Esophagus squamous epithelium (tissue), 4 donors: ENCODE data around the gene CNTNAP2.

Experiments
- CTCF ChIP-seq, 6 experiments: fragments of 450-650 bp in 4 of 6; fragments of 200-600 bp in 2 of 6; sonication (generic) in 2 of 6; IDR thresholded peaks; one replicate each; pipeline ENCODE4 v1.5.1; 2016 to 2019; ENCODE audit warnings: antibody characterized with exemption in 6 of 6, mild to moderate bottlenecking in 4 of 6, moderate library complexity in 4 of 6
- POLR2A ChIP-seq, 4 donors: fragments of 450-650 bp; IDR thresholded peaks; one replicate each; pipeline ENCODE4 v1.6.1; 2017; ENCODE audit warnings: antibody characterized with exemption in 4 of 4, mild to moderate bottlenecking in 4 of 4, moderate library complexity in 3 of 4

GRCh38 chr7:147029953-147030352 lies 913.4 kb downstream of the CNTNAP2 start:
- TF ChIP-seq CTCF (IDR thresholded peaks at IDR 0.05) (no peak), POLR2A (IDR thresholded peaks at IDR 0.05) (no peak)
